Mesenteric fat pad (tissue), 1 donor: ENCODE data around the gene PRR11. TPM values are rescaled to one million over a fixed set of nuclear protein-coding genes. Genes with fewer than 3 reads are reported as not detected.
A peak's percentile ranks its signal among the peaks of the same experiment; 100 is the strongest.

ENCODE experiments used
- DNase-seq: peaks from one replicate; pipeline ENCODE4 v3.0.0-alpha.2; 2020; ENCODE audit warnings: low spot score
- total RNA-seq: library from RNA; stranded (reverse); fragmentation: NEBNext Ultra II Directional; extraction: Animal tissue kit (Norgen Biotek cat#: 25700); gene quantifications from one replicate; pipeline ENCODE4 v1.2.1, GENCODE V29; 2021
- donor health status: DM: yes; HTN: yes; CAD: no.

PRR11 gene
- total RNA-seq, 1 donor from 2014 or later, result 2.9 TPM

GRCh38 chr17:59151591-59151990 lies 4.0 kb upstream of the PRR11 start:
- DNase-seq, result no peak

GRCh38 chr17:59152925-59153324 lies 2.6 kb upstream of the PRR11 start:
- no peak for DNase-seq

GRCh38 chr17:59154292-59154720 lies 1.2 kb upstream of the PRR11 start:
- DNase-seq, result no peak

GRCh38 chr17:59154721-59155438 lies 666 bp upstream of the PRR11 start, which contains the start of gene SKA2:
Gene SKA2, minus strand, starts transcription at chr17:59155186. Its CDS starts 23 bp downstream, at chr17:59155163.
- DNase-seq, result peak; percentile 97

DNA sequence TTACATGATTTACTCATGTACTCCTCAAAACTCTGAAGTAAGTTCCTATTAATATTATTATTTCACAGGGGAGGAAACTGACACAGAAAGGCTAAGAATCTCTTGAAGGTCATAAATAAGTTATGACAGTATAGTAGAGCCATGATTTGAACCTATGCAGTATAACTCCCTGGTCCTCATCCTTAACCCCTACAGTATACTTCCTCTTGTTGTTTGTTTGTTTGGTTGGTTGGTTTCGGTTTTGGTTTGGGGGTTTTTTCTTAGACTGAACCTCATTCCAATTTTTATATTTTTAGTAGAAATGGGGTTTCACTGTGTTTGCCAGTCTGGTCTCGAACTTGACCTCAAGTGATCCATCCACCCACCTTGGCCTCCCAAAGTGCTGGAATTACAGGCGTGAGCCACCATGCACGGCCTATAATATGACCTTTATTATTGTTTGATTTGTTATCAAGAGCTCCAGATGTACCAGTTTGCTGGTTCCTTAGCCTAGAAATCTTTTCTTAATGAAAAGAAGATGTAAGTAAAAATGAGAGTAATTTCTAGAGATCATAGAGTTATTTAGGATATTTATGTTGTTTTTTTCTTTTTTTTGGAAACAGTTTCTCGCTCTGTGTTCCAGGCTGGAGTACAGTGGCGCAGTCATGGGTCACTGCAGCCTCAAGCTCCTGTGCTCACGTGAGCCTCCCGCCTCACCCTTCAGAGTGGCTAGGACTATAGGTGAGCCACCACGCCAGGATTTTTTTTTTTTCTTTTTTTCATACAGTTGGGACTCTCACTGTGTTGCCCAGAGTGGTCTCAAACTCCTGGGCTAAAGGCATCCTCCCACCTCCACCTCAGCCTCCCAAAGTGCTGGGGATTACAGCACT lies 4.8 kb downstream of the PRR11 start:
- peak; percentile 33 for DNase-seq

DNA sequence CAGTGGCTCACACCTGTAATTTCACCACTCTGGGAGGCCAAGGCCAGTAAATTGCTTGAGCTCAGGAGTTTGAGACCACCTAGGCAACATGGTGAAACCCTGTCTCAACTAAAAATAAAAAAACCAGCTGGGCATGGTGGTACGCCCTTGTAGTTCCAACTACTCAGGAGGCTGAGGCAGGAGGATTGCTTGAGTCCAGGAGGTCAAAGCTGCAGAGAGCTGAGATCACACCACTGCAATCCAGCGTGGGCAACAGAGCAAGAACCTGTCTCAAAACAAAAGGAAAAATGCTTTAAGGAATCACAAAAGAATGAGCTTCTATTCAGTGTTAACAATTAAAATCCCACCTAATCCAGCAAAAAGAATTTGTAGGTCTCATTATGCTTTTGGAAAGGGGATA lies 5.9 kb downstream of the PRR11 start:
- DNase-seq, result peak; percentile 26

GRCh38 chr17:59165933-59166342 lies 10.4 kb downstream of the PRR11 start:
- no peak for DNase-seq

DNA sequence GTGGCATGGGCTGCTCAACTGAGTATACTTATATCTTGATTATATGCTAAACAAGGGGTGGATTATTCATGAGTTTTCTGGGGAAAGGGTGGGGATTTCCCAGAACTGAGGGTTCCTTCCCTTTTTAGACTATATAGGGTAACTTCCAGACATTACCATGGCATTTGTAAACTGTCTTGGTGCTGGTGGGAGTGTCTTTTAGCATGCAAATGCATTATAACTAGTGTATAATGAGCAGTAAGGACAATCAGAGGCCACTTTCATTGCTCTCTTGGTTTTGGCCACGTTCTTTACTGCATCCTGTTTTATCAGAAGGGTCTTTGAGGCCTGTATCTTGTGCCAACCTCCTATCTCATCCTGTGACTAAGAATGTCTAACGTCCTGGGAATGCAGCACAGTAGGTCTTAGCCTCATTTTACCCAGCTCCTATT lies 12.0 kb downstream of the PRR11 start:
- DNase-seq, result no peak

- peak; percentile 78 for DNase-seq
Measured at GRCh38 chr17:59172436-59173004, 17.0 kb downstream of the PRR11 start.

GRCh38 chr17:59174671-59175070 lies 19.1 kb downstream of the PRR11 start:
- DNase-seq, result peak; percentile 67

DNA sequence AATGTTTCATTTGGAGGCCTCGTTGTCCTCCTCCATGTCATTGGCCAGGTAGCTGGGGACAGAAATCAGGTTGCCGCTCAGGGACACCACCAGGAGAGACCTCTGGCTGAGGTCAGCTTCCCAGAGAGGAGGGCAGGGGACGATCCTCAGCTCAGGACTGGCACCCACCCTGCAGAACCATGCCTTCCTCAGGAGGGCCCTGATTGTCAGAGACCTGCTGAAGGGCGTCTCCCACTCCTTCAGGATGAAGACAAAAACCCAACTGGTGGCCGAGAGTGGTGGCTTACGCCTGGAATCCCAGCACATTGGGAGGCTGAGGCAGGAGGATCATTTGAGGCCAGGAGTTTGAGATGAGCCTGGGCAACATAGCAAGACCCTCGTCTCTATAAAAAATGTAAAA lies 19.5 kb downstream of the PRR11 start:
- DNase-seq, result peak; percentile 57

GRCh38 chr17:59178266-59178985 lies 22.9 kb downstream of the PRR11 start:
- peak; percentile 71 for DNase-seq

GRCh38 chr17:59179601-59180000 lies 24.1 kb downstream of the PRR11 start:
- peak; percentile 57 for DNase-seq

DNA sequence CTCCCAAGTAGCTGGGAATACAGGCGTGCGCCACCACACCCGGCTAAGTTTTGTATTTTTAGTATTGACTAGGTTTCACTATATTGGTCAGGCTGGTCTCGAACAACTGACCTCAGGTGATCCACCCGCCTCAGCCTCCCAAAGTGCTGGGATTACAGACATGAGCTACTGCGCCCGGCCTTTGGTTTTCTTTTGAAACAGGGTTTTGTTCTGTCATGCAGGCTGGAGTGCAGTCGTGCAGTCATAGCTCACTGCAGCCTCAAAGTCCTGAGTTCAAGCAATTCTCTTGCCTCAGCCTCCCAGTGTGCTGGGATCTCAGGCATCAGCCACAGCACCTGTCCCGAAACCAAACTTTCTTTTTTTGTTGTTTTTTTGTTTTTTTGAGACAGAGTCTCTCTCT lies 25.1 kb downstream of the PRR11 start:
- DNase-seq, result peak; percentile 59

DNA sequence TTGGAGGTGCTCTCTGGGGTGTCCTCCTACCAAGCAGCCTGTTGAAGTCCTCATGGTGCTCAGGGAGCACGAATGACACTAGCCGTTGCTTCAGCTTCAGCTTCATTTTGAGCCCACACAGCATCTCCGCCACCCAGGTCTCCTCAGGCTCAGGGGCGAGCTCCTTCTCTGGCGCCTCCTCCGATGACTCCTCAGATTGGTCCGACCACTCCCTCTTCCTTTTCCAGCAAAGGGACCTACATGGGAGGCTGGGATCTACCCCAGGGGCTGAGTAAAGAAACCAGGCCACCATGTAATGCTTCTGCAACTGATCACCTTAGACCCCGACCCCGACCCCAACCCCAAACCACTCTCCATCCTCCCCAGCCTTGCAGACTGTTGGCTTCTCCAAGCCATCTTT lies 25.9 kb downstream of the PRR11 start:
- peak; percentile 51 for DNase-seq

DNA sequence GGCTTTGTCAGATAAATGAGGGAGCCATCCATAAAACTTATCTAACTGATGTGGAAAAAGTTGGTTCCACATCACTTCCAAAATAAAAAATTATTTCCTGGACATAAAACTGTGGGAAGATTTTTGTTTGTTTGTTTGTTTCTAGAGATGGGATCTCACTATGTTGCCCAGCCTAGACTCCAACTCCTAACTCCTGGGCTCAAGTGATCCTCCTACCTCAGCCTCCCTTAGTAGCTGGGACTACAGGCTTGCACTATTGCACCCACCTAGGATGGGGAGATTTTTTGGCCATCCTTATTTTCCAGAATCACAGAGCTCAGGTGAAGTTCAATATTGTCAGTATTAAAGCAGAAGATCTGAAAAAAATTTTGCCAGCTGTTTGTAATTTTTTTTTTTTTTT lies 30.5 kb downstream of the PRR11 start:
- DNase-seq, result no peak

GRCh38 chr17:59186850-59187249 lies 31.3 kb downstream of the PRR11 start:
- peak; percentile 24 for DNase-seq

DNA sequence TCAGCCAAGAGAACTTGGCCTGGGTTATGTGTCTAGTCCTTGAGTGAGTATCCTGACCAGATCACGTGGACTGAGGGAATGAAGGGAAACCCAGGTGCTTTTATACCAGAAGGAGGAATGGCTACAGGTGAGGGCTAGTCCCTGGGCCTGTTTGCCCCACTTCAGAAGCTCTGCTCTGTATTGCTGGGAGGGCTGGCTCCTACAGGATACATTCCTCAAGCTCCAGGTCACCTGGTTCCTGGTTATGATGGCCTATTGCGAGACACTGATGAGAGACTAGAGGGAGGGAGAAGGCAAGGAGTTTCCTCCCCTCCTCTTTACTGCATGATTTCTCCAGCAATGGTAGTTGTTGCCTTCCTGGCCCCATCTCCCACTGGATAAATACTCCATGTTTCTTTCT lies 35.3 kb downstream of the PRR11 start:
- no peak for DNase-seq

DNA sequence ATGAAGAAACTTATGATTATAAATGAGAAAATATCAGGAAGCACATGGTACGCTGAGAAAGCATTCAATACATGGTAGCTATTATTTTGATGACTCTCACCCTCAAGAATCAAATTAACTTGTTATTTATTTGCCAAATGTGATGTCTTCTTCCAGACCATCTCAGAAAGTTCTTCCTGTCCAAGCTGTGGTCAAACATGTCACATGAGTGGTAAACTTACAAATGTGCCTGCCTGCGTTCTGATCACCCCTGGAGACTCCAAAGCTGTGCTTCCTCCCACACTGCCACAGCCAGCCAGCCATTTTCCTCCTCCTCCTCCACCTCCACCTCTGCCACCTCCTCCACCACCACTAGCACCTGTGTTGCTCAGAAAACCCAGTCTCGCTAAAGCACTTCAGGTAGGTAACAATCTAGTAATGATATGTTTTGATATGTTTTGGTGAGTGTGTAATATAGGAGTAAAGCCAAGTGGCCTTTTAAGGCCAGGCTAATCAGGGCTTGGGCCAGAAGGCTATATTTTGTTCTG lies 37.9 kb downstream of the PRR11 start:
- DNase-seq, result no peak

DNA sequence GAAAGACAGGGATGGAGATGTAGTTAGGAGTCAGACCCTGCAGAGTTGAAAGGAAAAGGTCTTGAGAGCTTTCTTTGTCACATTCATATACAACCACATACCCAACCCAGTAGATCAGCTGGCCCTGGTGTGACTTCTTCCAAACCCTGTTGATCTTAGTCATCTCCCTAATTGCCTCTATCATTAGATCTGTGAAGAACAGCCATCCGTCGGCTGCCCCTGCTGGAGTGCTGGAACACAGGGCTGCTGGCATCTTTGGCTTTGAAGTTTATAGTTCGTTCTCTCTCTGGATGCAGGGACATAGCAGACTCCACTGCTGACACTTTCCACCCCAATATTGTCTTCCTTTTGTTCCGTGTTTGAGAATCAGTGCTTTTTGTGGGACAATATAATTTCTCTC lies 43.9 kb downstream of the PRR11 start:
- DNase-seq, result no peak

DNA sequence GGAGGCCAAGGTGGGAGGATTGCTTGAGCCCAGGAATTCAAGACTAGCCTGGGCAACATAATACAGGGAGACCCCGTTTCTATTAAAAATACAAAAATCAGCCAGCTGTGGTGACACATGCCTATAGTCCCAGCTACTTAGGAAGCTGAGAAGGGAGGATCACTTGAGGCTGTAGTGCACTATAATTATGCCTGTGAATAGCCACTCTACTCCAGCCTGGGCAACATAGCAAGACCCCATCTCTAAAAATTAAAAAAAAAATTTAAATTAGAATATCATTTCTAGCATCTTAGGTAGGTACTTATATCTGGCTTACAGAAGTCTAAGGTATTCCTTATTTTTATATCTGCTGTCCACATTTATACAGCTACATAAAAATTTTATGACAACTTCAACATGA lies 46.8 kb downstream of the PRR11 start:
- no peak for DNase-seq
